H1 (cell line): ENCODE results near the gene ZRANB1. TPM values are rescaled to one million over a fixed set of nuclear protein-coding genes. Genes with fewer than 3 reads are reported as not detected.

Experiments used
- ATF3 ChIP-seq: IDR thresholded peaks from 2 replicates; pipeline ENCODE4 v1.6.1; 2011; ENCODE audit warnings: low read depth, mild to moderate bottlenecking, low read length; ENCODE audit not compliant: insufficient read depth
- BACH1 ChIP-seq: IDR thresholded peaks from 2 replicates; pipeline ENCODE4 v1.6.1; 2012; ENCODE audit warnings: low read length, improper control_type of control experiment
- BRCA1 ChIP-seq: IDR thresholded peaks from 2 replicates; pipeline ENCODE4 v1.6.1; 2012; ENCODE audit warnings: low read depth, low read length, improper control_type of control experiment
- CBX8 ChIP-seq: fragments of 300-800, 300-1000 bp; sonication (generic); IDR thresholded peaks from 2 replicates; pipeline ENCODE4 v1.7.1; 2016; ENCODE audit warnings: low read depth, low read length, borderline replicate concordance
- JUND ChIP-seq: IDR thresholded peaks from 2 replicates; pipeline ENCODE4 v1.6.1; 2011; ENCODE audit warnings: mild to moderate bottlenecking, improper control_type of control experiment, low read length
- KDM4A ChIP-seq: IDR thresholded peaks from one replicate; pipeline ENCODE4 v1.7.1; 2012; ENCODE audit warnings: low read depth, mild to moderate bottlenecking, moderate library complexity, low read length, inconsistent platforms; ENCODE audit not compliant: severe bottlenecking
- NRF1 ChIP-seq: IDR thresholded peaks from 2 replicates; pipeline ENCODE4 v1.6.1; 2011; ENCODE audit warnings: mild to moderate bottlenecking, low read depth, low read length, improper control_type of control experiment
- SIN3A ChIP-seq, 2 experiments: IDR thresholded peaks in 1 of 2; conservative IDR thresholded peaks in 1 of 2; 2 replicates each; pipeline ENCODE4 v1.6.1; 2011 to 2012; ENCODE audit warnings: low read length in 2 of 2, improper control_type of control experiment in 1 of 2, low read depth in 1 of 2, mild to moderate bottlenecking in 1 of 2
- TEAD4 ChIP-seq: IDR thresholded peaks from 2 replicates; pipeline ENCODE4 v1.6.1; 2012; ENCODE audit warnings: low read depth, low read length, inconsistent platforms, mixed read lengths
- polyA plus RNA-seq, 7 experiments: library from polyadenylated mRNA; depleted of rRNA in 3 of 7; stranded (reverse) in 5 of 7; unstranded in 2 of 7; fragments of >200 nt in 5 of 7; fragments of 200-250 nt in 2 of 7; gene quantifications; 1 replicate in 5 of 7; 2 replicates in 1 of 7; 4 replicates in 1 of 7; pipeline versions ENCODE4 v1.2.1 to v1.2.3, GENCODE V29; 2011 to 2013; ENCODE audit warnings: missing spikeins in 2 of 7, mixed read lengths in 2 of 7
- total RNA-seq: library from RNA; stranded (reverse); fragmentation: NEBNext Ultra II Directional; extraction: Animal tissue kit (Norgen Biotek cat#: 25700); gene quantifications from 2 replicates; pipeline ENCODE4 v1.2.1, GENCODE V29; 2021
- TF ChIP-seq, protein P1 (sequence below): IDR thresholded peaks from 2 replicates; pipeline ENCODE4 v1.6.1; 2011; ENCODE audit warnings: low read length, improper control_type of control experiment
- TF ChIP-seq, protein P2 (sequence below): IDR thresholded peaks from 2 replicates; pipeline ENCODE4 v1.6.1; 2012; ENCODE audit warnings: low read length, inconsistent platforms
- TF ChIP-seq, protein P3 (sequence below): IDR thresholded peaks from 2 replicates; pipeline ENCODE4 v1.6.1; 2012; ENCODE audit warnings: inconsistent platforms

Gene ZRANB1
- total and polyA plus RNA-seq, 2 of the 8 experiments (the other 6 are each of a cell fraction or from before 2014, with no cell fraction given) = 6.1 to 19.9 TPM

GRCh38 chr10:124917428-124918190 is 24.3 kb upstream of the ZRANB1 start (continued):
- no peak for TF ChIP-seq NRF1
- TF ChIP-seq KDM4A = no peak
- TF ChIP-seq, protein P1, sequence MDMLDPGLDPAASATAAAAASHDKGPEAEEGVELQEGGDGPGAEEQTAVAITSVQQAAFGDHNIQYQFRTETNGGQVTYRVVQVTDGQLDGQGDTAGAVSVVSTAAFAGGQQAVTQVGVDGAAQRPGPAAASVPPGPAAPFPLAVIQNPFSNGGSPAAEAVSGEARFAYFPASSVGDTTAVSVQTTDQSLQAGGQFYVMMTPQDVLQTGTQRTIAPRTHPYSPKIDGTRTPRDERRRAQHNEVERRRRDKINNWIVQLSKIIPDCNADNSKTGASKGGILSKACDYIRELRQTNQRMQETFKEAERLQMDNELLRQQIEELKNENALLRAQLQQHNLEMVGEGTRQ = no peak
- TF ChIP-seq CBX8 = no peak
- TF ChIP-seq, protein P2, sequence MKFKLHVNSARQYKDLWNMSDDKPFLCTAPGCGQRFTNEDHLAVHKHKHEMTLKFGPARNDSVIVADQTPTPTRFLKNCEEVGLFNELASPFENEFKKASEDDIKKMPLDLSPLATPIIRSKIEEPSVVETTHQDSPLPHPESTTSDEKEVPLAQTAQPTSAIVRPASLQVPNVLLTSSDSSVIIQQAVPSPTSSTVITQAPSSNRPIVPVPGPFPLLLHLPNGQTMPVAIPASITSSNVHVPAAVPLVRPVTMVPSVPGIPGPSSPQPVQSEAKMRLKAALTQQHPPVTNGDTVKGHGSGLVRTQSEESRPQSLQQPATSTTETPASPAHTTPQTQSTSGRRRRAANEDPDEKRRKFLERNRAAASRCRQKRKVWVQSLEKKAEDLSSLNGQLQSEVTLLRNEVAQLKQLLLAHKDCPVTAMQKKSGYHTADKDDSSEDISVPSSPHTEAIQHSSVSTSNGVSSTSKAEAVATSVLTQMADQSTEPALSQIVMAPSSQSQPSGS = no peak
- no peak for TF ChIP-seq SIN3A (conservative IDR thresholded peaks at IDR 0.05 in 1 of 2, IDR thresholded peaks at IDR 0.05 in 1 of 2; ENCODE audit: low read depth in 1 of 2, low read length in 2 of 2)
- TF ChIP-seq, protein P3, sequence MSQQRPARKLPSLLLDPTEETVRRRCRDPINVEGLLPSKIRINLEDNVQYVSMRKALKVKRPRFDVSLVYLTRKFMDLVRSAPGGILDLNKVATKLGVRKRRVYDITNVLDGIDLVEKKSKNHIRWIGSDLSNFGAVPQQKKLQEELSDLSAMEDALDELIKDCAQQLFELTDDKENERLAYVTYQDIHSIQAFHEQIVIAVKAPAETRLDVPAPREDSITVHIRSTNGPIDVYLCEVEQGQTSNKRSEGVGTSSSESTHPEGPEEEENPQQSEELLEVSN = no peak
- TF ChIP-seq ATF3 = no peak
- no peak for TF ChIP-seq BACH1
- no peak for TF ChIP-seq BRCA1
- TF ChIP-seq TEAD4 = no peak
- TF ChIP-seq JUND = no peak
